Natural killer cell (primary cell): ENCODE measurements around the gene CACNA2D3. TPM values are rescaled to one million over a fixed set of nuclear protein-coding genes. Genes with fewer than 3 reads are reported as not detected.

Source experiments
- ATAC-seq, 3 donors: fragments of 150-1000 bp in 2 of 3; fragments of 200-7000 bp in 1 of 3; cut with Tn5 transposase; 1 replicate in 1 of 3; 2 replicates in 2 of 3; pipeline ENCODE4 v1.10.0; 2021; ENCODE audit warnings: mild to moderate bottlenecking in 2 of 3, moderate library complexity in 2 of 3
- DNase-seq, 2 donors: peaks; one replicate each; pipeline versions ENCODE4 v3.0.0 to v3.0.0-alpha.2; 2013 to 2021; ENCODE audit warnings: mixed read lengths in 1 of 2
- H3K27ac ChIP-seq: one replicate; pipeline ENCODE4 v1.5.1; 2013; ENCODE audit warnings: mild to moderate bottlenecking, low read length
- H3K27me3 ChIP-seq: one replicate; pipeline ENCODE4 v1.6.1; 2013; ENCODE audit warnings: low read length; ENCODE audit not compliant: control insufficient read depth, insufficient read depth
- H3K36me3 ChIP-seq: one replicate; pipeline ENCODE4 v1.6.1; 2013; ENCODE audit warnings: low read length; ENCODE audit not compliant: control insufficient read depth, insufficient read depth
- H3K4me1 ChIP-seq: one replicate; pipeline ENCODE4 v1.6.1; 2013; ENCODE audit warnings: low read length; ENCODE audit not compliant: control insufficient read depth, insufficient read depth
- H3K4me3 ChIP-seq: one replicate; pipeline ENCODE4 v1.5.1; 2013; ENCODE audit warnings: low read length
- H3K9me3 ChIP-seq: one replicate; pipeline ENCODE4 v1.6.1; 2013; ENCODE audit warnings: low read length; ENCODE audit not compliant: control insufficient read depth, insufficient read depth
- H3K27ac Mint-ChIP-seq, 2 donors: one replicate each; pipeline ENCODE4 v1.8.0; 2022; ENCODE audit warnings: mild to moderate bottlenecking in 2 of 2, mixed read lengths in 2 of 2, moderate library complexity in 1 of 2
- H3K27me3 Mint-ChIP-seq, 2 donors: one replicate each; pipeline ENCODE4 v1.8.0; 2022; ENCODE audit warnings: low read depth in 2 of 2, mixed read lengths in 2 of 2
- H3K36me3 Mint-ChIP-seq: one replicate; pipeline ENCODE4 v1.8.0; 2022; ENCODE audit warnings: mixed read lengths
- H3K4me1 Mint-ChIP-seq, 2 donors: one replicate each; pipeline ENCODE4 v1.8.0; 2022; ENCODE audit warnings: mixed read lengths in 2 of 2
- H3K4me3 Mint-ChIP-seq: one replicate; pipeline ENCODE4 v1.8.0; 2022; ENCODE audit warnings: mild to moderate bottlenecking, moderate library complexity, mixed read lengths
- H3K9me3 Mint-ChIP-seq, 2 donors: one replicate each; pipeline ENCODE4 v1.8.0; 2022; ENCODE audit warnings: mixed read lengths in 2 of 2
- WGBS: methylation state at CpG from one replicate; pipeline ENCODE4 v1.1.7; 2013; ENCODE audit warnings: missing lambda C conversion rate; ENCODE audit not compliant: insufficient coverage; 5-methylcytosine and 5-hydroxymethylcytosine counted together
- intact Hi-C: fragments of 100-400 bp; cut with micrococcal nuclease; formaldehyde crosslinking; loops from one replicate; pipeline ENCODE4 v1.14.2; 2022
- total RNA-seq, 4 donors: library from RNA; stranded (reverse); fragments of 120-200 nt in 1 of 4; gene quantifications; one replicate each; pipeline versions ENCODE4 v1.2.3 to v1.2.4, GENCODE V29; 2013 to 2022
- TF ChIP-seq, protein P1 (sequence below): fragments of 200-600 bp; IDR thresholded peaks from one replicate; pipeline ENCODE4 v1.8.0; 2022; ENCODE audit warnings: antibody characterized with exemption

CACNA2D3 gene
- total RNA-seq, 3 donors from 2014 or later (not counting 1 experiment from before 2014, with no cell fraction given): 0.49 TPM; not detected in 2

DNA sequence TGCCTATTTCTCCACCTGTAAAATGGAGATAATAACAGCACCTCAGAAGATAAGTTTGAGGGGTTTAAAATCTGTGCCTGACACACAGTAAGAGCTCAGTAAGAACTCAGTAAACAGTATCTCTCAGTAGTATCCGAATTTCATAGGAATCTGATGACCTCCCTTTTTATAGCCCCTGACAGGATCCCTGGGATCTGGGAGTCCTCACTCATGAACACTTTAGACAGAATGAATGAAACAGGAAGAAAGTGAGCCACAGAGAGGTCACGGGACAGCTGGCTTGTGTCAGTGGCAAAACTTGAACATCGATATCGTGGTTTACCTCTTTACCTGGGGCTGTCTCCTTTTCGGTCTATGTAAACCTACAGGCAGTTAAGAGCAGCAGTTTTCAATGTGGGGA lies 754.3 kb downstream of the CACNA2D3 start:
- DNase-seq (no peak), ATAC-seq (no peak)
- Mint-ChIP-seq H3K9me3 (no peaks in the 10 kb centered on the region), H3K4me3 (no peak overlapping the region), H3K27ac (no peak overlapping the region), H3K4me1 (no peaks in the 10 kb centered on the region), H3K27me3 (no peaks in the 10 kb centered on the region), H3K36me3 (no peaks in the 10 kb centered on the region)
- no peak overlapping the region for H3K4me3 ChIP-seq
- no peak overlapping the region for H3K27ac ChIP-seq
- intact Hi-C loops: no loop called here
- 95% methylated on average over 5 of the region's 5 CpGs for WGBS
- TF ChIP-seq, protein P1, sequence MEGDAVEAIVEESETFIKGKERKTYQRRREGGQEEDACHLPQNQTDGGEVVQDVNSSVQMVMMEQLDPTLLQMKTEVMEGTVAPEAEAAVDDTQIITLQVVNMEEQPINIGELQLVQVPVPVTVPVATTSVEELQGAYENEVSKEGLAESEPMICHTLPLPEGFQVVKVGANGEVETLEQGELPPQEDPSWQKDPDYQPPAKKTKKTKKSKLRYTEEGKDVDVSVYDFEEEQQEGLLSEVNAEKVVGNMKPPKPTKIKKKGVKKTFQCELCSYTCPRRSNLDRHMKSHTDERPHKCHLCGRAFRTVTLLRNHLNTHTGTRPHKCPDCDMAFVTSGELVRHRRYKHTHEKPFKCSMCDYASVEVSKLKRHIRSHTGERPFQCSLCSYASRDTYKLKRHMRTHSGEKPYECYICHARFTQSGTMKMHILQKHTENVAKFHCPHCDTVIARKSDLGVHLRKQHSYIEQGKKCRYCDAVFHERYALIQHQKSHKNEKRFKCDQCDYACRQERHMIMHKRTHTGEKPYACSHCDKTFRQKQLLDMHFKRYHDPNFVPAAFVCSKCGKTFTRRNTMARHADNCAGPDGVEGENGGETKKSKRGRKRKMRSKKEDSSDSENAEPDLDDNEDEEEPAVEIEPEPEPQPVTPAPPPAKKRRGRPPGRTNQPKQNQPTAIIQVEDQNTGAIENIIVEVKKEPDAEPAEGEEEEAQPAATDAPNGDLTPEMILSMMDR: no peak
- no peaks in the 10 kb centered on the region for H3K36me3 ChIP-seq
- H3K4me1 ChIP-seq: no peaks in the 10 kb centered on the region
- H3K27me3 ChIP-seq: no peaks in the 10 kb centered on the region
- H3K9me3 ChIP-seq: no peaks in the 10 kb centered on the region

DNA sequence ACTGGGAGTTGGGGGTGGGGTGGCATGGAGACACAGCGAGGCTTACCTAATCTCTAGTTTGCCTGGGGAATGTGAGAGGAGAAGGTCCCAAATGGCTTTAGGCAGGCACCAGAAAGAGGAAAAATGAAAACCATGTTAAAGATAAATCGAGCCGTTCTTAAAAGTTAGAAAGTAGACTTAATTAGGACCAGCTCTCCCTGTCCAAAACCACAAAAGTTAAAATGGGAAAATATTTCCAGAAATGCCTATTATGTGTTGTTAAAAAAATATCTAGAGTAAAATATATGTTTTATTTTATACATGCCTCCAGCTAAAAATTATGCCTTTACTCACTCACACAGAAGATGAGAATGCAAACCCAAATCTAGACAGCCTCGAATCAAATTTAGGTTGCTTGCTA lies 755.4 kb downstream of the CACNA2D3 start:
- H3K27me3 Mint-ChIP-seq: no peaks in the 10 kb centered on the region
- H3K4me1 ChIP-seq: no peaks in the 10 kb centered on the region
- no peaks in the 10 kb centered on the region for H3K36me3 ChIP-seq
- H3K27ac Mint-ChIP-seq: no peak overlapping the region
- no peak for DNase-seq
- H3K27ac ChIP-seq: no peak overlapping the region
- no peak for ATAC-seq
- no peaks in the 10 kb centered on the region for H3K4me1 Mint-ChIP-seq
- no peak overlapping the region for H3K4me3 Mint-ChIP-seq
- 80% methylated on average over 2 of the region's 4 CpGs for WGBS
- no peaks in the 10 kb centered on the region for H3K27me3 ChIP-seq
- TF ChIP-seq, protein P1: no peak
- no peaks in the 10 kb centered on the region for H3K9me3 ChIP-seq
- H3K9me3 Mint-ChIP-seq: no peaks in the 10 kb centered on the region
- intact Hi-C loops: no loop called here
- no peaks in the 10 kb centered on the region for H3K36me3 Mint-ChIP-seq
- no peak overlapping the region for H3K4me3 ChIP-seq

DNA sequence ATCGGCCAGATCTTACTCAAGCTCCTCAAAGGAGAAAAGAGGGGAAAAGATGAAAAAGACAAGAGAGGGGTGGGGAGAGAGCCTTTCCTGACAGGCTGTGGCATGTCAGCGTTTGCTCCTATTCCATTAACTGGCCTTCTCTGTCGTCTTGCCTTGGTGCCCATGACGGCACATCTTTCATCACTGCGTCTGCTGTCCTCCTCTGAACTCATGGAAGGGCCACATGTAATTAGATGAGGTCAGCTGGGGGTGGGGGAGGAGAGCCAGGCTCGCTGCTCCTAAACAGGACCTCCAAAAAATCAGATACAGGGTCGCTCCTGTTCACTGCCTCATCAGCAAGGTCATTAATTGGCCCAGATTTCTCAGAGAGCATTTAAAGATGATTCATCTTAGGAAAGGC lies 755.8 kb downstream of the CACNA2D3 start:
- DNase-seq (no peak), ATAC-seq (no peak)
- H3K27ac ChIP-seq: no peak overlapping the region
- no peaks in the 10 kb centered on the region for H3K4me1 Mint-ChIP-seq
- WGBS: 86% methylated on average over 7 of the region's 7 CpGs
- no peak overlapping the region for H3K4me3 Mint-ChIP-seq
- H3K27ac Mint-ChIP-seq: no peak overlapping the region
- no peaks in the 10 kb centered on the region for H3K27me3 Mint-ChIP-seq
- no peaks in the 10 kb centered on the region for H3K9me3 ChIP-seq
- H3K4me1 ChIP-seq: no peaks in the 10 kb centered on the region
- intact Hi-C loops: no loop called here
- no peak overlapping the region for H3K4me3 ChIP-seq
- no peaks in the 10 kb centered on the region for H3K27me3 ChIP-seq
- H3K36me3 ChIP-seq: no peaks in the 10 kb centered on the region
- H3K36me3 Mint-ChIP-seq: no peaks in the 10 kb centered on the region
- H3K9me3 Mint-ChIP-seq: no peaks in the 10 kb centered on the region
- TF ChIP-seq, protein P1: no peak

DNA sequence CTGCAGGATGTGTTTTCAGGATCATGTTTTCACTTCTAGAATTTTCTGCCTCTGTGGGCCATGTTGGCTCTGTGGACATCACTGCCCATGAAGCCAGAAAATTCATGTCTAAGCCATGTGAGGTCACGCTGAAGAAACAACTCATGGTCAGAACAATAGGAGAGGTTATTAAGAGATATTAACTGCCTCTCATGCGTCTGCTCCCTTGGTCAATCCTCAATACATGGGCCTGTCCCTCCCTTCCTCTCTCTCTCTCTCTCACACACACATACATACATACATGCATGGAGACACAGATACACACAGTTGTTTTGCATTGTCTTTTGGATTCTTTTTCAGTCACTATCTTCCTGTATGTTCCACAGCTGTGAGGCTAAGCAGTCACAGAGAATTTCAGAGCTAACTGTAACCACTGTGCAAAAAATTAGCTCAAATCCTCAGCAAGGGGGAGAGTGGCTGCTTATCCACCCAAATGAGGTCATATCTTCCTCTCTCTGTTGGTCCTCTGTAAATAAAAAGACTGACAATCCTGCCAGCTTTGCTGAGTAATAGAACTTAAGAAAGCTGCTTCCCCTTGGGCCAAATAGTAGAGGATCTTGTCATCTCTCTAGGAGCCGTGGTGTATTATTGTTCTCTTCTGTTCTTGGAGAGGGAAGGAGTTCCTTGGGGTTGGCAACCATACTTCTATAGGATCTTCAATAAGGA lies 759.9 kb downstream of the CACNA2D3 start:
- no peaks in the 10 kb centered on the region for H3K4me1 ChIP-seq
- intact Hi-C loops: no loop called here
- H3K36me3 Mint-ChIP-seq: no peaks in the 10 kb centered on the region
- no peaks in the 10 kb centered on the region for H3K27me3 ChIP-seq
- no peak for ATAC-seq
- peaks cover 0 to 2% of the 10 kb centered on the region in 2 donors for H3K9me3 Mint-ChIP-seq
- WGBS: 68% methylated on average over 2 of the region's 3 CpGs
- TF ChIP-seq, protein P1: no peak
- H3K27ac Mint-ChIP-seq: no peak overlapping the region
- no peak for DNase-seq
- H3K4me3 Mint-ChIP-seq: no peak overlapping the region
- no peak overlapping the region for H3K4me3 ChIP-seq
- no peaks in the 10 kb centered on the region for H3K9me3 ChIP-seq
- H3K27me3 Mint-ChIP-seq: no peaks in the 10 kb centered on the region
- H3K27ac ChIP-seq: no peak overlapping the region
- H3K36me3 ChIP-seq: no peaks in the 10 kb centered on the region
- H3K4me1 Mint-ChIP-seq: no peaks in the 10 kb centered on the region
